ENCODE data around the gene CCDC154.

GRCh38 chr16:1485847-1486496, 41.6 kb upstream of the CCDC154 start:
- TF ChIP-seq CTCF (IDR thresholded peaks at IDR 0.05) (no peak), EZH2 (IDR thresholded peaks at IDR 0.05) (no peak)
